Smooth muscle cell (in vitro differentiated cells): ENCODE data around the gene POLR2F. TPM values are rescaled to one million over a fixed set of nuclear protein-coding genes. Genes with fewer than 3 reads are reported as not detected.

Experiments used
- DNase-seq: peaks from one replicate; lab custom pipeline; 2025; ENCODE audit not compliant: unreplicated experiment; lab: John Stamatoyannopoulos, UW
- H2AFZ ChIP-seq: fragments of 200-600 bp; sonication (generic); 2 replicates; pipeline ENCODE4 v1.6.0; 2016; ENCODE audit warnings: antibody characterized with exemption, low read depth, mild to moderate bottlenecking
- H3F3A ChIP-seq: fragments of 200-600 bp; sonication (generic); 2 replicates; pipeline ENCODE4 v1.6.0; 2017; ENCODE audit warnings: antibody characterized with exemption, low read depth
- H3K27ac ChIP-seq: fragments of 200-600 bp; sonication (generic); 2 replicates; pipeline ENCODE4 v1.5.1; 2016; ENCODE audit warnings: low read depth, mild to moderate bottlenecking
- H3K27me3 ChIP-seq: fragments of 200-600 bp; sonication (generic); 2 replicates; pipeline ENCODE4 v1.6.1; 2016; ENCODE audit warnings: low read depth, mild to moderate bottlenecking
- H3K36me3 ChIP-seq: fragments of 200-600 bp; sonication (generic); 2 replicates; pipeline ENCODE4 v1.5.1; 2016; ENCODE audit warnings: low read depth
- H3K4me1 ChIP-seq: fragments of 200-600 bp; sonication (generic); 2 replicates; pipeline ENCODE4 v1.5.1; 2016; ENCODE audit warnings: low read depth
- H3K4me2 ChIP-seq: fragments of 200-600 bp; sonication (generic); 2 replicates; pipeline ENCODE4 v1.6.0; 2016; ENCODE audit warnings: mild to moderate bottlenecking
- H3K4me3 ChIP-seq: fragments of 200-600 bp; sonication (generic); 2 replicates; pipeline ENCODE4 v1.5.1; 2016; ENCODE audit warnings: mild to moderate bottlenecking
- H3K79me2 ChIP-seq: fragments of 200-600 bp; sonication (generic); 2 replicates; pipeline ENCODE4 v1.6.0; 2016; ENCODE audit warnings: low read depth, mild to moderate bottlenecking
- H3K9ac ChIP-seq: fragments of 200-600 bp; sonication (generic); 2 replicates; pipeline ENCODE4 v1.6.0; 2016; ENCODE audit warnings: low read depth
- H3K9me3 ChIP-seq: fragments of 200-600 bp; sonication (generic); replicated peaks from 2 replicates; pipeline ENCODE4 v1.5.1; 2016; ENCODE audit warnings: low read depth
- H4K20me1 ChIP-seq: fragments of 200-600 bp; sonication (generic); 2 replicates; pipeline ENCODE4 v1.6.0; 2016; ENCODE audit warnings: low read depth
- WGBS: methylation state at CpG from one replicate; pipeline ENCODE4 v1.1.7; 2016; ENCODE audit warnings: low lambda C conversion rate; 5-methylcytosine and 5-hydroxymethylcytosine counted together
- polyA plus RNA-seq: library from polyadenylated mRNA; unstranded; fragments of >200 nt; fragmentation: Nextera tagmentation; extraction: Ambion mirVana; gene quantifications from 2 replicates; pipeline ENCODE4 v1.2.1, GENCODE V29; 2016
- total RNA-seq: library from RNA; depleted of rRNA; stranded (reverse); fragments of >200 nt; gene quantifications from 2 replicates; pipeline ENCODE4 v1.2.3, GENCODE V29; 2014
- TF ChIP-seq, protein P1 (sequence below): fragments of 200-600 bp; sonication (generic); IDR thresholded peaks from 2 replicates; pipeline ENCODE4 v1.5.1; 2017; ENCODE audit warnings: borderline replicate concordance, mild to moderate bottlenecking, antibody characterized with exemption; ENCODE audit not compliant: insufficient read depth, poor library complexity, severe bottlenecking

The POLR2F gene
- total and polyA plus RNA-seq, 2 experiments from 2014 or later, result 29.0 to 138 TPM

DNA sequence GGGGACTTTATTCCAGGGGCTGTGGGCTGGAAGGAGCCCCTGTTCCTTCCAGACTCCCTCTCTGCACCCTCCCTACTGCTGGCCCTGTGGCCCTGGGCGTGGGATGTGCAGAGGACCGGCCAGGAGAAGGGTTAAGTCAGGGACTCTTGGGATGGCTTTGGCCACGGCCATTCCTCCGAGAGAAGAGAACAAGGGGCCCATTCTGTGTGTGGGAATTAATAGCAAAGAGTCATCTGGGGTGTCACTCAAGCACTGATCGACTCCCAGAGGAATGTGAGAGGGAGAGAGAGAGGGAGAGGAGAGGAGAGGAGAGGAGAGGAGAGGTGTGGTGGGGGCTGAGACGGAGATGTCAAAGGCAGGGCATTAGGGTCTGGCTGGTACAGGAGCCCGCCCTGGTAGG, 45.0 kb downstream of the POLR2F start:
- H4K20me1 ChIP-seq, result no peaks in the 10 kb centered on the region
- H3K4me2 ChIP-seq, result no peak overlapping the region
- H3K79me2 ChIP-seq, result no peaks in the 10 kb centered on the region
- WGBS, result 72% methylated on average over 7 of the region's 7 CpGs
- DNase-seq, result no peak
- H3K27me3 ChIP-seq, result no peaks in the 10 kb centered on the region
- no peak overlapping the region for H3K9ac ChIP-seq
- no peaks in the 10 kb centered on the region for H3K36me3 ChIP-seq
- H2AFZ ChIP-seq, result no peak overlapping the region
- H3K4me3 ChIP-seq, result no peak overlapping the region
- H3K9me3 ChIP-seq, result no peaks in the 10 kb centered on the region
- H3F3A ChIP-seq, result no peaks in the 10 kb centered on the region
- TF ChIP-seq, protein P1, sequence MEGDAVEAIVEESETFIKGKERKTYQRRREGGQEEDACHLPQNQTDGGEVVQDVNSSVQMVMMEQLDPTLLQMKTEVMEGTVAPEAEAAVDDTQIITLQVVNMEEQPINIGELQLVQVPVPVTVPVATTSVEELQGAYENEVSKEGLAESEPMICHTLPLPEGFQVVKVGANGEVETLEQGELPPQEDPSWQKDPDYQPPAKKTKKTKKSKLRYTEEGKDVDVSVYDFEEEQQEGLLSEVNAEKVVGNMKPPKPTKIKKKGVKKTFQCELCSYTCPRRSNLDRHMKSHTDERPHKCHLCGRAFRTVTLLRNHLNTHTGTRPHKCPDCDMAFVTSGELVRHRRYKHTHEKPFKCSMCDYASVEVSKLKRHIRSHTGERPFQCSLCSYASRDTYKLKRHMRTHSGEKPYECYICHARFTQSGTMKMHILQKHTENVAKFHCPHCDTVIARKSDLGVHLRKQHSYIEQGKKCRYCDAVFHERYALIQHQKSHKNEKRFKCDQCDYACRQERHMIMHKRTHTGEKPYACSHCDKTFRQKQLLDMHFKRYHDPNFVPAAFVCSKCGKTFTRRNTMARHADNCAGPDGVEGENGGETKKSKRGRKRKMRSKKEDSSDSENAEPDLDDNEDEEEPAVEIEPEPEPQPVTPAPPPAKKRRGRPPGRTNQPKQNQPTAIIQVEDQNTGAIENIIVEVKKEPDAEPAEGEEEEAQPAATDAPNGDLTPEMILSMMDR, result no peak
- H3K4me1 ChIP-seq, result peaks cover 7% of the 10 kb centered on the region
- H3K27ac ChIP-seq, result no peak overlapping the region

DNA sequence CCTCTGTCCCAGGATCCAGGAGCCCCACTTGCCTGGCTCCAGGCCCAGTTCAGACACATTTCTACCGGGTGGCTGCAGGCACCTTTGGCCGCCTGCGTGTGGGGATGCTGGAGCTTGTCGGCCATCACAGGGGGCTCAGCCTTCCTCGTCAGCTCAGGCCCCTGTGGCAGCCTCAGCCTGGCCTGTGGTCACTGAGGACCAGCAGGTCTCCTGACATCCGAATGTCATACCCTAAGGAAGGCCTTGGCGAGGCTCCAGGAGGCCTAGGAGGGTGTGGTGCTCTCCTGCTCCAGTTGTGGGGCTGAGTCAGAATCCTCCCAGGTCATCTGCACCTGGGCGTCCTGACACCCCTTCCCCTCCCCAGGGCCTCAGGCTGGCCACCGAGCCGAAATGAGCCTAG, 45.7 kb downstream of the POLR2F start:
- Histone ChIP-seq H3K4me2 (no peak overlapping the region), H3K9ac (no peak overlapping the region), H3K79me2 (no peaks in the 10 kb centered on the region)

DNA sequence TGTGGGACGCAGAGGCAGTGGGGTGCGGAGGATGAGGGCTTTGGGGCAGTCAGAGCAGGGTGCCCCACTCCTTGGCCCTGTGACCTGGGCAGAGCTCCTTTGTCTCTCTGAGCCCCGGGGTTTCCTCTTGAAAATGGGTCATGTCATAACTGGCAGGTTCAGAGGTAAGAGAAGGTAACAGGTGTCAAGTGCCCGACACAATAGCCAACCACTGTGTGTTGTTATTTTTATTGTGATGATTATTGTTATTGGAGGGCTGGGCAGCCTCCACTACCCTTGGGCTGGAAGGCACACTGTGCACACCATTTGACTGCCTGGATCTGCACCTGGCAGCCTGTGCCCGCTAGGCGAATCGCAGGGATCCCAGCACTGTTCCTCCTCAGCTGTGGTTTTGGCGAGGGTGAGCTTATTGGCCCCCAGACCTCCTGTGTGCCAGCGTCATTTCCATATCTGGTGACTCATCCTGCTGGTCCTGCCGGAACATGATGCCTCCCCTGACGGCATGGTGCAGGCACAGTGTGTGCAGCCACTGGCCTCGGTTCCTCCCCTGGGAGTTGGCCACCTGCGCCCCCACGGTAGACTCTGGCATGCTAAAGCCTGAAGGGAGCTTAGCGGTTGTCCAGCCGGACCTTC, 46.3 kb downstream of the POLR2F start:
- 70% methylated on average over 16 of the region's 16 CpGs for WGBS
- H3K9ac ChIP-seq, result no peak overlapping the region
- no peaks in the 10 kb centered on the region for H4K20me1 ChIP-seq
- TF ChIP-seq, protein P1, result no peak
- no peaks in the 10 kb centered on the region for H3F3A ChIP-seq
- H3K27ac ChIP-seq, result no peak overlapping the region
- no peaks in the 10 kb centered on the region for H3K27me3 ChIP-seq
- no peaks in the 10 kb centered on the region for H3K9me3 ChIP-seq
- no peak overlapping the region for H2AFZ ChIP-seq
- H3K4me2 ChIP-seq, result no peak overlapping the region
- no peaks in the 10 kb centered on the region for H3K36me3 ChIP-seq
- DNase-seq, result no peak
- H3K4me1 ChIP-seq, result peaks cover 7% of the 10 kb centered on the region
- no peaks in the 10 kb centered on the region for H3K79me2 ChIP-seq
- H3K4me3 ChIP-seq, result no peak overlapping the region

More for the DNA sequence above, 45.7 kb downstream of the POLR2F start:
- Histone ChIP-seq H4K20me1 (no peaks in the 10 kb centered on the region), H3K27me3 (no peaks in the 10 kb centered on the region), H3K4me3 (no peak overlapping the region), H3K27ac (no peak overlapping the region), H3K9me3 (no peaks in the 10 kb centered on the region), H3K36me3 (no peaks in the 10 kb centered on the region), H3F3A (no peaks in the 10 kb centered on the region), H2AFZ (no peak overlapping the region), H3K4me1 (peaks cover 7% of the 10 kb centered on the region)
- no peak for DNase-seq
- TF ChIP-seq, protein P1, result no peak
- 88% methylated on average over 10 of the region's 10 CpGs for WGBS

DNA sequence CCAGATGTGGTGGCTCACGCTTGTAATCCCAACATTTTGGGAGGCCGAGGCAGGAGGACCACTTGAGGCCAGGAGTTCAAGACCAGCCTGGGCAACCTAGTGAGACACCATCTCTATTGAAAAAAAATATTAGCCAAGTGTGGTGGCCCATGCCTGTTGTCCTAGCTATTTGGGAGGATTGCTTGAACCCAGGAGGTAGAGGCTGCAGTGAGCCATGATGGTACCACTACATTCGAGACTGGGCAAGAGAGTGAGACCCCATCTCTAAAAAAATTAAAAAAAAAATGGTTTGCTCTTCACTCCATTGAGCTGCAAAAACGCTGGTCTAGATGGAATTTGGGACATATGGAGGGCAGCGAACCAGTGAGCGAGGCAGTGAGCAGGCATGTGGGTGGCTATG, 52.4 kb downstream of the POLR2F start:
- no peak for DNase-seq
- Histone ChIP-seq H3K36me3 (no peaks in the 10 kb centered on the region), H4K20me1 (no peaks in the 10 kb centered on the region), H3K9ac (no peak overlapping the region), H3K4me2 (no peak overlapping the region), H3K4me1 (no peaks in the 10 kb centered on the region), H3K27me3 (no peaks in the 10 kb centered on the region), H3K79me2 (no peaks in the 10 kb centered on the region), H3F3A (no peaks in the 10 kb centered on the region), H3K4me3 (no peak overlapping the region), H3K9me3 (no peaks in the 10 kb centered on the region), H3K27ac (no peak overlapping the region), H2AFZ (no peak overlapping the region)
- 89% methylated on average over 6 of the region's 6 CpGs for WGBS
- TF ChIP-seq, protein P1, result no peak
